Tibial artery (tissue), 4 donors: Measurements from ENCODE around the gene NCAM1.

Experiments used
- DNase-seq, 2 donors: peaks; one replicate each; pipeline ENCODE4 v3.0.0-alpha.2; 2019
- H3K27ac ChIP-seq, 2 donors: fragments of 200-600 bp; sonication (generic) in 1 of 2; 1 replicate in 1 of 2; 2 replicates in 1 of 2; pipeline ENCODE4 v1.5.1; 2018 to 2019; ENCODE audit warnings: mild to moderate bottlenecking in 1 of 2
- H3K27me3 ChIP-seq, 2 donors: fragments of 200-600 bp; sonication (generic) in 1 of 2; one replicate each; pipeline versions ENCODE4 v1.5.1 to v1.6.0; 2016 to 2019
- H3K36me3 ChIP-seq, 3 donors: fragments of 200-600 bp; sonication (generic) in 2 of 3; one replicate each; pipeline ENCODE4 v1.5.1; 2016 to 2019; ENCODE audit warnings: mild to moderate bottlenecking in 2 of 3
- H3K4me1 ChIP-seq, 4 donors: fragments of 200-600 bp; sonication (generic) in 2 of 4; 1 replicate in 3 of 4; 2 replicates in 1 of 4; pipeline ENCODE4 v1.5.1; 2016 to 2019
- H3K4me3 ChIP-seq, 2 donors: fragments of 200-600 bp; sonication (generic) in 1 of 2; 1 replicate in 1 of 2; 2 replicates in 1 of 2; pipeline ENCODE4 v1.5.1; 2018 to 2019; ENCODE audit warnings: mild to moderate bottlenecking in 2 of 2
- H3K9me3 ChIP-seq, 3 donors: fragments of 200-600 bp; sonication (generic) in 1 of 3; one replicate each; pipeline ENCODE4 v1.5.1; 2016 to 2019
- intact Hi-C: fragments of 100-400 bp; cut with DNase I; formaldehyde crosslinking; loops from one replicate; pipeline ENCODE4 v1.15.0; 2023; ENCODE audit warnings: low total_unique reads
- TF ChIP-seq, protein P1 (sequence below), 2 experiments: fragments of 200-600 bp in 1 of 2; fragments of 450-650 bp in 1 of 2; IDR thresholded peaks; one replicate each; pipeline ENCODE4 v1.5.1; 2017 to 2019; ENCODE audit warnings: antibody characterized with exemption in 2 of 2, mild to moderate bottlenecking in 1 of 2, moderate library complexity in 1 of 2

The NCAM1 gene

DNA sequence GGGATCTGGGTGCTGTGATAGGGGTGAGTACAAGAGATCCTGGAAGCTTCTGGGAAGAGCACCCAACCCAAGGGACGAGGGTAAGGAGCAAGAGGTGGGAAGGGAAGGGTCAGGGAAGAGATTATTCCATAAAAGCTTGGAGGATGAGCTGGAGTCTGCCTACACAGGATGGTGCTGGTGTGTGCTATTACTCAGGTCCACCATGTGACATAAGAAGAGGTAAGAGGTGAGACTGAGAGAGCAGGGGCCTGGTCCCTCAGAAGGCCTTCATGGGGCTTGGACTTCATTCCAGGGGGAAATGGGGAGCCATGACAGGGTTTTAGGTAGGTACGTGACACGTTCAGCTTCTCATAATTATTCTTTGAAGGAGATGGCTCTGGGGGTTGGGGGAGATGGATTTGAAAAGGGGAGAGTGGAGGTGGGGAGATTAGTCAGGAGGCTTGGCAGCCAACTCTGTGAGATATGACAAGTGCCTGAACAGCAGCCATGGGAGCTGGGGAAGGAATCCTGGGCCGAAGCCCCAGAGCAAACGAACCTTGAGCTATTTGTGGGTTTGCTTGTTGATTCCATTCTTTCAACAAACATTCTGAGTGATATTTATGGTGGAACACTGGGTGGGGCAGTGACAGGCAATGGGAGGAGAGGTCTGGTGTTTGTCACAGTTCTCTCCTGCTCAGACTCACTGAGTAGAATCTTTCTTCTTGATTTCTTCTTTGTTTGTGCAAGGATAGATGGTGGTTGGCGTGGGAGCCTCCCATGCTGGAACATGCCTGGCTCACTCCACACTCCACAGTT, 11.2 kb upstream of the NCAM1 start:
- peaks cover 0 to 6% (median 0%) of the 10 kb centered on the region in 3 donors for H3K9me3 ChIP-seq
- no peaks in the 10 kb centered on the region for H3K36me3 ChIP-seq
- peaks cover 0 to 21% of the 10 kb centered on the region in 2 donors for H3K27me3 ChIP-seq
- intact Hi-C loops, result no loop called here
- H3K4me3 ChIP-seq, result no peak overlapping the region
- no peaks in the 10 kb centered on the region for H3K4me1 ChIP-seq
- no peak for DNase-seq
- TF ChIP-seq, protein P1, sequence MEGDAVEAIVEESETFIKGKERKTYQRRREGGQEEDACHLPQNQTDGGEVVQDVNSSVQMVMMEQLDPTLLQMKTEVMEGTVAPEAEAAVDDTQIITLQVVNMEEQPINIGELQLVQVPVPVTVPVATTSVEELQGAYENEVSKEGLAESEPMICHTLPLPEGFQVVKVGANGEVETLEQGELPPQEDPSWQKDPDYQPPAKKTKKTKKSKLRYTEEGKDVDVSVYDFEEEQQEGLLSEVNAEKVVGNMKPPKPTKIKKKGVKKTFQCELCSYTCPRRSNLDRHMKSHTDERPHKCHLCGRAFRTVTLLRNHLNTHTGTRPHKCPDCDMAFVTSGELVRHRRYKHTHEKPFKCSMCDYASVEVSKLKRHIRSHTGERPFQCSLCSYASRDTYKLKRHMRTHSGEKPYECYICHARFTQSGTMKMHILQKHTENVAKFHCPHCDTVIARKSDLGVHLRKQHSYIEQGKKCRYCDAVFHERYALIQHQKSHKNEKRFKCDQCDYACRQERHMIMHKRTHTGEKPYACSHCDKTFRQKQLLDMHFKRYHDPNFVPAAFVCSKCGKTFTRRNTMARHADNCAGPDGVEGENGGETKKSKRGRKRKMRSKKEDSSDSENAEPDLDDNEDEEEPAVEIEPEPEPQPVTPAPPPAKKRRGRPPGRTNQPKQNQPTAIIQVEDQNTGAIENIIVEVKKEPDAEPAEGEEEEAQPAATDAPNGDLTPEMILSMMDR (IDR thresholded peaks at IDR 0.05), result no peak
- H3K27ac ChIP-seq, result no peak overlapping the region

DNA sequence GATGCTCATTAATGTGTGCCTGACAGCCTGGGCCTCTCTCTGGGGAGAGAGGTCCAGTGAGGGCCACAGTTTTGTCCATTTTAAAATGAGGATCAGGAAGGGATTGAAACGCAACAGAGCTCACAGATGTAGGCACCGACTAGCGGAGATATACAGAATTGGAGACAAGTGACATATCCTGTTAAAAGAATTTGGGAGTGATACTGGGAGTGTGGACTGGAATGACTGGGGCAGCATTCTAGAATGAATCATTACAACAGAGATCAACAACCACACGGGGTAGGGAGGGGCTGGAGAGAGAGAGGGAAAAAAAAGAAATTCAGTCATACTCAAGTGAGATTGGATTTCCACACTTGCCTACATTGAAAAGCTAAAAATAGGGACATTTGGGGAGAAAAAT, 2.5 kb upstream of the NCAM1 start:
- peaks cover 0 to 6% (median 0%) of the 10 kb centered on the region in 3 donors for H3K9me3 ChIP-seq
- H3K4me1 ChIP-seq, result peaks cover 0 to 29% (median 26%) of the 10 kb centered on the region in 4 donors
- H3K27ac ChIP-seq, result no peak overlapping the region
- intact Hi-C loops, result no loop called here
- H3K4me3 ChIP-seq, result no peak overlapping the region
- no peak for DNase-seq
- no peaks in the 10 kb centered on the region for H3K36me3 ChIP-seq
- peaks cover 0 to 58% of the 10 kb centered on the region in 2 donors for H3K27me3 ChIP-seq
- TF ChIP-seq, protein P1 (IDR thresholded peaks at IDR 0.05), result no peak

DNA sequence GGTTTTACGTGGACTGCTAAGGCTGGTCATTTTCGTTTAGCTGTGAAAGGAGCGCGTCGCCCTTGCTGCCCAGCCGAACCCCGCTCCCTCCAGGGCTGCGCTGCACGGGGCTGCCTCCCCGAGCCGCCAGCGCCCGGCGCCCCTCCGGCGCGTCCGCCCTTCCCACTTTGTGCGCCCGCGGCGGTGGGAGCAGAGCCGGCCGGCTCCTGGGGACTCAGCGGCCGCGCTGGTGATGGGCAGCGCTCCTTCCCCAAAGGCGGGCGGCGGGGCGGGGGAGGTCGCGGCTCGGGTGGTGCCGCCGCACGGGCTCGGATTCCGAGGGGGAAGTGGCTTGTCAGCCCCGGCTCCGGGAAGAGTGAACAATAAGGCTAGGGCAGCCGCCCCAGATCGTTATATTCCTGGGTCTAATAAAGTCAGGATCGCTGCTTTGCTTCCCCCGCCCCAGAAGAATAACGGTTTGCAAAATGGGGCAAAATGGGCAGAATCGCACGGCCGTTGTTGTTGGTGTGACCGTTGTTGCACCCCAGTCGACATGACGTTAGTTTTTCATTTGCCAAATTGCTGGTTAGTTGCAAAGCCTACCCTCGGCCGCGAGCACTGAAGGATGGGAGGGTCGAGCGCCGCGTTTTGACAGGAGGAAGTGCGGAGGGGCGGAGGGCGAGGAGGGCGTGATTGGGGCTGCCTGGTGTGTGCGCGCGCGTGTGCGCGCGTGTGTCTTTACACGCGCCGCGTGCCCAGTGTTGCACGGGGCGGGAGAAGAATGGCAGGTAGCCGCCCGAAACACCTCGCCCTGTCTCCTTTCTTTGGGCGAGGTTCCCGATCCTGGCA, 745 bp downstream of the NCAM1 start:
- H3K4me1 ChIP-seq, result peaks cover 0 to 29% (median 26%) of the 10 kb centered on the region in 4 donors
- no peaks in the 10 kb centered on the region for H3K36me3 ChIP-seq
- H3K9me3 ChIP-seq, result no peaks in the 10 kb centered on the region
- peak overlapping the region; percentile 50 to 61 for H3K4me3 ChIP-seq
- H3K27me3 ChIP-seq, result peaks cover 0 to 56% of the 10 kb centered on the region in 2 donors
- no peak overlapping the region for H3K27ac ChIP-seq
- no peak for DNase-seq
- TF ChIP-seq, protein P1 (IDR thresholded peaks at IDR 0.05), result no peak
- intact Hi-C loops, result no loop called here

DNA sequence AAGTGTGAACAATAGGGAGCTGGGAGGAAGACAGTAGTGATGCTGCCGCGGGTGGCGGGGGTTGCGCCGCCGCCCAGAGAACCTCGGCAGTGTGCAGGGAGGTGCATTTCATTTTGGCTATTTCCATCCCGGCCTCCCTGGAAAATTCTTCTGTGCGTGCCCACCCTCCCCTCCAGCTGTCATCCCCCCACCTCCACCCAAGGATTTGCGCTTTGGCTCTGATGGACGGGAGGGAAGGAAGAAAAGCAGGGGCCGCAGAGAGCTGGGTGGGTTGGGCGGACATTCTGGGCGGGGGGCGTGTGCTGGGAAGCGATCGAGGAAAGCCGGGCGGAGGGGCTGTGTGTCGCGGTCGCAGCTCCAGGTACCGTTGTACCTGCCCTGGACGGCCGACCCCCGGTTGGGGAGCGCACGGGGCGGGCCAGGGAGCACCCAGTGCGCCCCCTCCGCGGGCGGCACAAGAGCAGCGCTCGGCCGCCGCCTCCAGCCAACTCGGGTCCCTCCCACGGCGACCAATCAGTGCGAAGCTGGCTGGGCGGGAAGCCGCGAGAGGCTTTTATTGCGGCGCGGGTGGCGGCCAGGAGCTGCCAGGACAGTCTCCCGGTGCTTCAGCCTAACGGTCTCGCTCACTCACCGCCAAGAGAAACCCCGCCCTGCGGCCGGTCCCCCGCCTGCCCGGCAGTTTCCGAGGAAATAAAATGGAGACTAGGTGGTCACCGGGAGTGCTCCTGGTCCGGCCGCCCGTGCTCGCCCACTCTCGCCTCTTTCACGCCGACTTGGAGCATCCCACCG, 1.6 kb downstream of the NCAM1 start:
- TF ChIP-seq, protein P1 (IDR thresholded peaks at IDR 0.05), result no peak
- intact Hi-C loops, result no loop called here

DNA sequence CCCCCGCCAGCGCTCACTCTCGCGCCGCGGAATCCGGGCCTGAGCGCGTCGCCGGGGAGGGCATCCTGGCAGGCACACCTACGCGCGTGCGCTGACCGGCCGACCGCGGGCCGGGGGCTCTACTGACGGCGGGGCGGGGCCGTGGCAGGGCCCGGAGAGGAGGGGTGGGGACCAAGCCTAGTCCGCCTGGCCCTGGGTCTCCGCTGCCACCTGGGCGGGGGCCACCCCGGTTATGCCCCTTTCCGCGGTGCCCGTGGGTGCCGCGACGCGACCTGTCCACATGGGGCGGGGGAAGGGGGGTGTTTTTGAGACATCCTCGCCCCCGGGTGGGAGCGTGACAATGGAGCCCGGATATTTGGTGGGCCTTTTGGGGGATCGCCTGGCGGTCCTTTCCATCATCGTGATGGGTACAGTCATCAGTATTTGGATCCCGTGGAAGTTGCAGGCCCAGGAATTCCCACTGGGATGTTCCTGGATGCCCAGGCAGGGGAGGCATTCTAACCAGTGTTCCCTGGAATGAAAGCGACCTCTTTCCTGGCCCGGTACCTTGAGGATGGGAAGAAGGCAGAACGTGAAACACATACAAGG, 2.2 kb downstream of the NCAM1 start:
- no peak for DNase-seq
- peaks cover 0 to 46% of the 10 kb centered on the region in 2 donors for H3K27me3 ChIP-seq
- no peaks in the 10 kb centered on the region for H3K36me3 ChIP-seq
- peaks cover 0 to 29% (median 26%) of the 10 kb centered on the region in 4 donors for H3K4me1 ChIP-seq
- TF ChIP-seq, protein P1 (IDR thresholded peaks at IDR 0.05), result no peak
- peak overlapping the region; percentile 50 to 61 for H3K4me3 ChIP-seq
- no peak overlapping the region for H3K27ac ChIP-seq
- intact Hi-C loops, result no loop called here
- no peaks in the 10 kb centered on the region for H3K9me3 ChIP-seq

More for the DNA sequence above, 1.6 kb downstream of the NCAM1 start:
- Histone ChIP-seq H3K9me3 (no peaks in the 10 kb centered on the region), H3K36me3 (no peaks in the 10 kb centered on the region), H3K4me1 (peaks cover 0 to 29% (median 26%) of the 10 kb centered on the region in 4 donors), H3K27me3 (peaks cover 0 to 52% of the 10 kb centered on the region in 2 donors), H3K4me3 (peak overlapping the region; percentile 50 to 61), H3K27ac (no peak overlapping the region)
- DNase-seq, result peak in 1 of 2 donors; percentile 29
